NCI-H345 (cell line): ENCODE data around the gene SLC35A5.

ENCODE experiments used
- DNase-seq: peaks from one replicate; lab custom pipeline; 2025; lab: John Stamatoyannopoulos, UW

SLC35A5 gene

DNA sequence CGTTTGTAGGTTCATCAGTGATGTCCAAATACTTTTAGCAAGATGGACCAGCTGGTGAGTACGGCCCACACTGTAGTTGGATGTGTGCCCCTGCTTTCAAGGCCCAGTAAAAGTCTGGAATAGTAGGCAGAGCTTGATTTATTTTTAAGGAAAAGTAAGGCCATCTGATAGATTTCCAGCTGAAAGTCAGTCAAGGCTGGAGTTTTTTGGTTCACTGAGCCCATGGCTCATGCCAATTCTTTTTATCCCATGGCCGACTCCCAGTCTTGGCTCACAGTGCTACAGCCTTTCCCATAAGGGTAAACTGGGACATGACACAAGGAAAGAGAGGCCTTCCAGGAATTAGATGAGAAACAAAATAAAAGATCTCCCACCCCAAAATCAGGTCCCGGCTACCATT is 65.6 kb downstream of the SLC35A5 start:
- no peak for DNase-seq

- peak; percentile 29 for DNase-seq
Observed at GRCh38 chr3:112627919-112628466, 66.1 kb downstream of the SLC35A5 start.

- DNase-seq = no peak
Observed at GRCh38 chr3:112629425-112629824, 67.6 kb downstream of the SLC35A5 start.

DNA sequence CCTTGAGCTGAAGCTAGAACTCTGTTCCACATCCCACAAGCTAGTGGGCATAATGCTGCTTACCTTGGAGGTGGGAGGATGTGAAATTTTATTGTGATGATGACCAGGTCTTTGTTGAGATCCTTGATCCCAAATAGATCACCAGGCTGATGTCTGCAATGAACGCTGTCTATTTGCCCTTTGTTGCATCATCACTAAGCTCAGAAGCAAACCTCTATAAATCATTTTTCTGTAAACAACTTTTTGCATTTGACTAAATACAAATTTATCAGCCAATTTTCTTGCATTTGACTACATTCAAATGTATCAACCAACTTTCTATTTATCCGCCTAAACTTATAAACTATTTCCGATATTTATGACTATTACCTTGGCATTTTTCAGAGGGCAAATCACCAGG is 69.4 kb downstream of the SLC35A5 start:
- no peak for DNase-seq

GRCh38 chr3:112632596-112632995 is 70.8 kb downstream of the SLC35A5 start:
- DNase-seq = no peak

DNA sequence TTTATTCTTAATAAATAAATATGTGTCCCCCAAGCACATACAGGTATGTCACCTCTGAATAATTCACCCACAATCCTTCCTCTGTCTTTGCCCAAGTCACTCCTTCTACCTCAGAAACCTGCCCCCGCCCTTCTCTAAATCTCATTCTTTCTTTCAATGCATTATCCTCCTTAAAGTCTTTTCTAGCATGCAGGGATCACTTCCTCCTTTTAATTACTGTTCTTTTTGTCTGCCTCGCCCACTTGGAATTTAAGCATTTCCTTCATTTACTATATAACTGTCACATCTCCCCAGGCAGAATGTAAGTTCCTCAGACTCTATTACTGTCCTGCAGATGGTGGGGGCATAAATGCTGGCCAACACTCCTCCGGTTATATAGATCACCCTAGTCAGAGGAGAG is 71.3 kb downstream of the SLC35A5 start:
- no peak for DNase-seq

DNA sequence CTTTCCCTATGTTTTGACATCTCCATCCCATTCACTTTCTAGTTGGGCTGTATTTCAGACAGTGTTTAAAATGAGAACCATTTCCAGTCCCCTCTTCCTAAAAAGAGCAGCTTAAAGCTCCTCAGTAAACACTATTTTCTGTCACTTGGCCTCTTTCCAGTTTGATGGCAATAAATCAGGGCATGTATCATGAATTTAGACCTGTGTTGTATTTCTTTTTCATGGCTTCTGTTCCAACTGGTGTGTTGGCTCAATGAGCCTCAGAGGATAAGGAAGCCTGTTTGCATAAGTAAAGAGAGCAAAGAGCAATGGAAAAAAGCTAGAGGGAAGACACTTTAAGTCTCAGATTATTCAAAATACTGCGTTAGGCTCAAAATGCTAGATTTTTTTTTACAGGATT is 71.9 kb downstream of the SLC35A5 start:
- DNase-seq = peak; percentile 49

GRCh38 chr3:112634786-112635541 is 73.1 kb downstream of the SLC35A5 start:
- DNase-seq = peak; percentile 5
